GM12878 (cell line): ENCODE results near the gene AMDHD2.

Experiments
- GABPA ChIP-seq: IDR thresholded peaks from 2 replicates; pipeline ENCODE4 v1.6.1; 2014; ENCODE audit warnings: antibody characterized with exemption, low read depth, mild to moderate bottlenecking, inconsistent platforms
- TF ChIP-seq, protein P1 (sequence below): IDR thresholded peaks from 2 replicates; pipeline ENCODE4 v1.6.1; 2012; ENCODE audit warnings: mild to moderate bottlenecking, low read depth, low read length

DNA sequence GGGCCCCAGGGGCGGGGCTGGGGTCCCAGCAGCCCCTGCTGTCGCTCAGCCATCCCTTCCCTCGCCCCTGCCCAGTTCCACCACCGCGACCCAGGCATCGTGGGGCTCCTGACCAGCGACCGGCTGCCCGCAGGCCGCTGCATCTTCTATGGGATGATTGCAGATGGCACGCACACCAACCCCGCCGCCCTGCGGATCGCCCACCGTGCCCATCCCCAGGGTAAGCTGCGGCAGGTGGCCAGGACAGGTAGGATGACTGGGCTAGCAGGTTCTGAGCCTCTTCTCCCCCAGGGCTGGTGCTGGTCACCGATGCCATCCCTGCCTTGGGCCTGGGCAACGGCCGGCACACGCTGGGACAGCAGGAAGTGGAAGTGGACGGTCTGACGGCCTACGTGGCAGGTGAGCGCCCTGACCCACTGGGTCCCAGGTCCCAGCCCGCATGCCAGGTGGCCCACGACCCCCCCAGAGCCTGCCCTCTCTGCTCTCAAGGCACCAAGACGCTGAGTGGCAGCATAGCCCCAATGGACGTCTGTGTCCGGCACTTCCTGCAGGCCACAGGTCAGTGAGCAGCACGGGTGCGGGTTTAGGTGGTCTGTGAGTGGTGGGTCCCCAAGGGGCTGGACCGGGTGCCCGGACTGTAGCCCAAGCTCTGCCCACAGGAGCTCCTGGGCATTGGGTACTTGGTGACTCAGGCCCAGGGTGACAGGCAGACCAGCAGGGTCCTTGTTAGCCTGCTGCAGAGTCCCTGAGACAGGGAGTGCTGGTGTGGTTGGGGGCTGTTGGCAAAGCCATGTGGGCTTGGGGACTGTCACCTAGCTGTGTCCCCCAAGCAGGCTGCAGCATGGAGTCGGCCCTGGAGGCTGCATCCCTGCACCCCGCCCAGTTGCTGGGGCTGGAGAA lies 8.2 kb downstream of the AMDHD2 start:
- TF ChIP-seq GABPA: no peak
- TF ChIP-seq, protein P1, sequence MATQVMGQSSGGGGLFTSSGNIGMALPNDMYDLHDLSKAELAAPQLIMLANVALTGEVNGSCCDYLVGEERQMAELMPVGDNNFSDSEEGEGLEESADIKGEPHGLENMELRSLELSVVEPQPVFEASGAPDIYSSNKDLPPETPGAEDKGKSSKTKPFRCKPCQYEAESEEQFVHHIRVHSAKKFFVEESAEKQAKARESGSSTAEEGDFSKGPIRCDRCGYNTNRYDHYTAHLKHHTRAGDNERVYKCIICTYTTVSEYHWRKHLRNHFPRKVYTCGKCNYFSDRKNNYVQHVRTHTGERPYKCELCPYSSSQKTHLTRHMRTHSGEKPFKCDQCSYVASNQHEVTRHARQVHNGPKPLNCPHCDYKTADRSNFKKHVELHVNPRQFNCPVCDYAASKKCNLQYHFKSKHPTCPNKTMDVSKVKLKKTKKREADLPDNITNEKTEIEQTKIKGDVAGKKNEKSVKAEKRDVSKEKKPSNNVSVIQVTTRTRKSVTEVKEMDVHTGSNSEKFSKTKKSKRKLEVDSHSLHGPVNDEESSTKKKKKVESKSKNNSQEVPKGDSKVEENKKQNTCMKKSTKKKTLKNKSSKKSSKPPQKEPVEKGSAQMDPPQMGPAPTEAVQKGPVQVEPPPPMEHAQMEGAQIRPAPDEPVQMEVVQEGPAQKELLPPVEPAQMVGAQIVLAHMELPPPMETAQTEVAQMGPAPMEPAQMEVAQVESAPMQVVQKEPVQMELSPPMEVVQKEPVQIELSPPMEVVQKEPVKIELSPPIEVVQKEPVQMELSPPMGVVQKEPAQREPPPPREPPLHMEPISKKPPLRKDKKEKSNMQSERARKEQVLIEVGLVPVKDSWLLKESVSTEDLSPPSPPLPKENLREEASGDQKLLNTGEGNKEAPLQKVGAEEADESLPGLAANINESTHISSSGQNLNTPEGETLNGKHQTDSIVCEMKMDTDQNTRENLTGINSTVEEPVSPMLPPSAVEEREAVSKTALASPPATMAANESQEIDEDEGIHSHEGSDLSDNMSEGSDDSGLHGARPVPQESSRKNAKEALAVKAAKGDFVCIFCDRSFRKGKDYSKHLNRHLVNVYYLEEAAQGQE: no peak
